Smooth muscle cell (in vitro differentiated cells): ENCODE data around the gene EML4. TPM values are rescaled to one million over a fixed set of nuclear protein-coding genes. Genes with fewer than 3 reads are reported as not detected.

Source experiments
- DNase-seq: peaks from one replicate; lab custom pipeline; 2025; ENCODE audit not compliant: unreplicated experiment; lab: John Stamatoyannopoulos, UW
- H2AFZ ChIP-seq: fragments of 200-600 bp; sonication (generic); 2 replicates; pipeline ENCODE4 v1.6.0; 2016; ENCODE audit warnings: antibody characterized with exemption, low read depth, mild to moderate bottlenecking
- H3F3A ChIP-seq: fragments of 200-600 bp; sonication (generic); 2 replicates; pipeline ENCODE4 v1.6.0; 2017; ENCODE audit warnings: antibody characterized with exemption, low read depth
- H3K27ac ChIP-seq: fragments of 200-600 bp; sonication (generic); 2 replicates; pipeline ENCODE4 v1.5.1; 2016; ENCODE audit warnings: low read depth, mild to moderate bottlenecking
- H3K27me3 ChIP-seq: fragments of 200-600 bp; sonication (generic); 2 replicates; pipeline ENCODE4 v1.6.1; 2016; ENCODE audit warnings: low read depth, mild to moderate bottlenecking
- H3K36me3 ChIP-seq: fragments of 200-600 bp; sonication (generic); 2 replicates; pipeline ENCODE4 v1.5.1; 2016; ENCODE audit warnings: low read depth
- H3K4me1 ChIP-seq: fragments of 200-600 bp; sonication (generic); 2 replicates; pipeline ENCODE4 v1.5.1; 2016; ENCODE audit warnings: low read depth
- H3K4me2 ChIP-seq: fragments of 200-600 bp; sonication (generic); 2 replicates; pipeline ENCODE4 v1.6.0; 2016; ENCODE audit warnings: mild to moderate bottlenecking
- H3K4me3 ChIP-seq: fragments of 200-600 bp; sonication (generic); 2 replicates; pipeline ENCODE4 v1.5.1; 2016; ENCODE audit warnings: mild to moderate bottlenecking
- H3K79me2 ChIP-seq: fragments of 200-600 bp; sonication (generic); 2 replicates; pipeline ENCODE4 v1.6.0; 2016; ENCODE audit warnings: low read depth, mild to moderate bottlenecking
- H3K9ac ChIP-seq: fragments of 200-600 bp; sonication (generic); 2 replicates; pipeline ENCODE4 v1.6.0; 2016; ENCODE audit warnings: low read depth
- H3K9me3 ChIP-seq: fragments of 200-600 bp; sonication (generic); replicated peaks from 2 replicates; pipeline ENCODE4 v1.5.1; 2016; ENCODE audit warnings: low read depth
- H4K20me1 ChIP-seq: fragments of 200-600 bp; sonication (generic); 2 replicates; pipeline ENCODE4 v1.6.0; 2016; ENCODE audit warnings: low read depth
- WGBS: methylation state at CpG from one replicate; pipeline ENCODE4 v1.1.7; 2016; ENCODE audit warnings: low lambda C conversion rate; 5-methylcytosine and 5-hydroxymethylcytosine counted together
- polyA plus RNA-seq: library from polyadenylated mRNA; unstranded; fragments of >200 nt; fragmentation: Nextera tagmentation; extraction: Ambion mirVana; gene quantifications from 2 replicates; pipeline ENCODE4 v1.2.1, GENCODE V29; 2016
- total RNA-seq: library from RNA; depleted of rRNA; stranded (reverse); fragments of >200 nt; gene quantifications from 2 replicates; pipeline ENCODE4 v1.2.3, GENCODE V29; 2014
- TF ChIP-seq, protein P1 (sequence below): fragments of 200-600 bp; sonication (generic); IDR thresholded peaks from 2 replicates; pipeline ENCODE4 v1.5.1; 2017; ENCODE audit warnings: borderline replicate concordance, mild to moderate bottlenecking, antibody characterized with exemption; ENCODE audit not compliant: insufficient read depth, poor library complexity, severe bottlenecking

Gene EML4
- total and polyA plus RNA-seq, 2 experiments from 2014 or later: 33.6 to 46.2 TPM

DNA sequence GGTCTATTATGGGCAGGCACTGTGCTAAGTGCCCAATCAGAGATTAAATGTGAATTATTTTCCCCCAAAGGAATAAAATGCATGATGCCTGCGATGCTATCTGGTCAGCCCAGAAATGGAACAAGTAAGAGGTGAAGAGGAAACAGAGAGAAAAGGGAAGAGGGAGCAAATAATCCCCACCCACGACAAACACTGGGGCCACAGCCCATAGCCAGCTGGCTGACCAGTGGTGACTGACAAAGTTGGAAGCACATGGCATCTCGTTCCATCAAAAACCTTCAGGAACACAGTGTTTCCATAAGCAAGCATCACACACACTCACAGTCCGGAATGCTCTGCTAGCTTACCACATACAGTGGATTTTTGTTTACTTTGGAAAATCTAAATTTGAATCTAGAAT, 213.0 kb downstream of the EML4 start:
- no peaks in the 10 kb centered on the region for H3K79me2 ChIP-seq
- H3K9me3 ChIP-seq: no peaks in the 10 kb centered on the region
- TF ChIP-seq, protein P1, sequence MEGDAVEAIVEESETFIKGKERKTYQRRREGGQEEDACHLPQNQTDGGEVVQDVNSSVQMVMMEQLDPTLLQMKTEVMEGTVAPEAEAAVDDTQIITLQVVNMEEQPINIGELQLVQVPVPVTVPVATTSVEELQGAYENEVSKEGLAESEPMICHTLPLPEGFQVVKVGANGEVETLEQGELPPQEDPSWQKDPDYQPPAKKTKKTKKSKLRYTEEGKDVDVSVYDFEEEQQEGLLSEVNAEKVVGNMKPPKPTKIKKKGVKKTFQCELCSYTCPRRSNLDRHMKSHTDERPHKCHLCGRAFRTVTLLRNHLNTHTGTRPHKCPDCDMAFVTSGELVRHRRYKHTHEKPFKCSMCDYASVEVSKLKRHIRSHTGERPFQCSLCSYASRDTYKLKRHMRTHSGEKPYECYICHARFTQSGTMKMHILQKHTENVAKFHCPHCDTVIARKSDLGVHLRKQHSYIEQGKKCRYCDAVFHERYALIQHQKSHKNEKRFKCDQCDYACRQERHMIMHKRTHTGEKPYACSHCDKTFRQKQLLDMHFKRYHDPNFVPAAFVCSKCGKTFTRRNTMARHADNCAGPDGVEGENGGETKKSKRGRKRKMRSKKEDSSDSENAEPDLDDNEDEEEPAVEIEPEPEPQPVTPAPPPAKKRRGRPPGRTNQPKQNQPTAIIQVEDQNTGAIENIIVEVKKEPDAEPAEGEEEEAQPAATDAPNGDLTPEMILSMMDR: no peak
- H3K27ac ChIP-seq: no peak overlapping the region
- H4K20me1 ChIP-seq: no peaks in the 10 kb centered on the region
- H3K27me3 ChIP-seq: no peaks in the 10 kb centered on the region
- DNase-seq: no peak
- no peak overlapping the region for H3K9ac ChIP-seq
- H3K4me2 ChIP-seq: no peak overlapping the region
- 88% methylated on average over 4 of the region's 4 CpGs for WGBS
- H3K4me3 ChIP-seq: no peak overlapping the region
- H3K36me3 ChIP-seq: no peaks in the 10 kb centered on the region
- no peaks in the 10 kb centered on the region for H3F3A ChIP-seq
- H2AFZ ChIP-seq: no peak overlapping the region
- no peaks in the 10 kb centered on the region for H3K4me1 ChIP-seq

Other genes with a start within 250 kb of the EML4 start
- 15.2 and 22.9 TPM in 2 replicates for gene PKDCC, start 121.3 kb upstream of the EML4 start, total RNA-seq
- 5.1 and 12.2 TPM in 2 replicates for gene PKDCC, start 121.3 kb upstream of the EML4 start, polyA plus RNA-seq
- 145 and 177 TPM in 2 replicates for gene COX7A2L, start 191.9 kb downstream of the EML4 start, total RNA-seq
- 89.8 and 93.3 TPM in 2 replicates for gene COX7A2L, start 191.9 kb downstream of the EML4 start, polyA plus RNA-seq